Stimulated activated CD8-positive, alpha-beta memory T cell treated with anti-CD3 and anti-CD28 coated beads, Interleukin-7, amount 100 ng/mL, for 48 hours (primary cell): ENCODE measurements around the gene GTF2IRD1.
"Not testable (repeated sequence)": the region's sequence is repeated elsewhere in the genome, so short reads cannot be mapped to it uniquely, and the experiment has no call there.

Source experiments
- DNase-seq, 2 donors: peaks; one replicate each; pipeline ENCODE4 v3.0.0-alpha.2; 2020; ENCODE audit warnings: low read depth in 1 of 2; ENCODE audit errors: extremely low read depth in 1 of 2

Gene GTF2IRD1

DNA sequence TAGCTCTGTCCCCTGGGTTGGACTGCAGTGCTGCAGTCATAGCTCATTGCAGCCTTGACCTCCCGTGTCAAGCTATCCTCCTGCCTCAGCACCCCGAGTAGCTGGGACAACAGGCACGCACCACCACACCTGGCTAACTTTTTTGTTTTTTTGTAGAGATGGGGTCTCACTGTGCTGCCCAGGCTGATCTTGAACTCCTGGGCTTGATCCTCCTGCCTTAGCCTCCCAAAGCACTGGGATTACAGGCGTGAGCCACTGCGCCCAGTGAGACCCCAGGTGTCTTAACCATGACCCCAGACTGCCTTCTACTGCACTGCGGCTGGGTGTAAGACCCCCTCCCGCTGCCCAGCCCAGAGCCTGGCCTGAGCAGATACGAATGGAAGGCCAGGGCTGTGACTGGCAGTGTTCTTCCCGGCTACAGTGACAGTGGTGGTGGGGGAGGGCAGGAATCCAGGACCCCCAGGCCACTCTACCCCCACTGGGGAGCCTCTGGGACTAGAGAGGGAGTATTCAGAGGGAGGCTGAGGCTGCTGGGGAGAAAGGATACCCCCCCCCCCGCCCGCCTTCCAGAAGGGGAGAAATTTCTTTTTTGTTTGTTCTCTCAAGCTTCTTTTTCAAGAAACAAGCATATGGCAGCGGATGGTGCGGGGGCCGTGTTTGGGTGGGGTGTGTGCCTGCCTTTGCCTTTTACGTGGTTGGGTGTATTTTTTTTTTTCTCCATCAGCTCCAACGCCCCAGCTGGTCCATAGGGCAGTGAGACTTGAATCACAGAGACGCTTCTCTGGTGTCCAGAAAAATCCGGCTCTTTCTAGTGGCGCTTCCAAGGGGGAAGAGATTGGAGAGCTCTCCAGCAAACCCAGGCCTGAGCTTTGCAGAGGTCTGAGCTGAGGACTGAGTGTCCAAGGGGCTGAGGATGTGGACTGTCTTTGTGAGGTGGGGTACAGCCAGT is 36.6 kb downstream of the GTF2IRD1 start:
- no peak for DNase-seq

DNA sequence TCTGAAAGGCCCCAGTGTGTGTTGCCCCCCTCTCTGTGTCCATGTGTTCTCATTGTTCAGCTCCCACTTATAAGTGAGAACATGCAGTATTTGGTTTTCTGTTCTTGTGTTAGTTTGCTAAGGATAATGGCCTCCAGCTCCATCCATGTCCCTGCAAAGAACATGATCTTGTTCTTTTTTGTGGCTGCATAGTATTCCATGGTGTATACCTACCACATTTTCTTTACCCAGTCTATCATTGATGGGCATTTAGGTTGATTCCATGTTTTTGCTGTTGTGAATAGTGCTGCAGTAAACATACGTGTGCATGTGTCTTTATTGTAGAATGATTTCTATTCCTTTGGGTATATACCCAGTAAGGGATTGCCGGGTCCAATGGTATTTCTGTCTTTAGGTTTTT is 37.8 kb downstream of the GTF2IRD1 start:
- not testable (repeated sequence) for DNase-seq

DNA sequence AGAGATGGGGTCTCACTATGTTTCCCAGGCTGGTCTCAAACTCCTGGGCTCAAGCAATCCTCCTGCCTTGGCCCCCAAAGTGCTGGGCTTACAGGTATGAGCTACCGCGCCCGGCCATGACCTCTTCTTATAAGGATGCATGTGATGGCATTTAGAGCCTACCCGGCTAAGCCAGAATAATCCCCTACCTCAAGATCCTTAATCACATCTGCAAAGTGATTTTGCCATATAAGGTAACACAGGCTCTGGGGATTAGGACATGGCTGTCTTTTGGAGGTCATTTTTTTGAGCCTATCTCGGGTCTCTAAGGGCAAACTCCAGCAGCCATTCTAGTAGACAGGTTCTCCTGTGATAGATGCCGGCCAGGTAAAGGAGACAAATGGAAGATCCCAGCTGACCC is 39.6 kb downstream of the GTF2IRD1 start:
- DNase-seq = no peak

DNA sequence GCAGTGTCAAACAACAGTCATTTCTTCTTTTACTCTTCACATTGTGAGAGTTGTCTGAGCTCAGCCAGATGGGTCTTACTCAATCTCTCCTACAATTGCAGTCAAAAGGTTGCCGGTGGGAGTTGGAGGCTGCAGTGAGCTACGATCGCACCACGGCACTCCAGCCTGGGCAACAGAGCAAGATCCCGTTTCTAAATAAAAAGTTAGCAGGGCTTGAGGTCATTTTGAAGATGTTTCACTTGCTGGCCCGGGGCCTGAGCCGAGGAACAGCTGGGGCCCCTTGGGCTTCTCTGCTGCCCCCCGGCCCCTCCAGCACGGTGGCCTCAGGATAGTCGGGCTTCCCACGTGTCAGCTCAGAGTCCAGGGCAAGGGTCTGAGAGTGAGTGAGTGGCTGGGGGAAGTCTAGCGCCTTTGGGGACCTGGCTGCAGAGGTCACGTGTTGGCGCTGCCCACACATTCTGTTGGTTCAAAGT is 40.4 kb downstream of the GTF2IRD1 start:
- DNase-seq = no peak

DNA sequence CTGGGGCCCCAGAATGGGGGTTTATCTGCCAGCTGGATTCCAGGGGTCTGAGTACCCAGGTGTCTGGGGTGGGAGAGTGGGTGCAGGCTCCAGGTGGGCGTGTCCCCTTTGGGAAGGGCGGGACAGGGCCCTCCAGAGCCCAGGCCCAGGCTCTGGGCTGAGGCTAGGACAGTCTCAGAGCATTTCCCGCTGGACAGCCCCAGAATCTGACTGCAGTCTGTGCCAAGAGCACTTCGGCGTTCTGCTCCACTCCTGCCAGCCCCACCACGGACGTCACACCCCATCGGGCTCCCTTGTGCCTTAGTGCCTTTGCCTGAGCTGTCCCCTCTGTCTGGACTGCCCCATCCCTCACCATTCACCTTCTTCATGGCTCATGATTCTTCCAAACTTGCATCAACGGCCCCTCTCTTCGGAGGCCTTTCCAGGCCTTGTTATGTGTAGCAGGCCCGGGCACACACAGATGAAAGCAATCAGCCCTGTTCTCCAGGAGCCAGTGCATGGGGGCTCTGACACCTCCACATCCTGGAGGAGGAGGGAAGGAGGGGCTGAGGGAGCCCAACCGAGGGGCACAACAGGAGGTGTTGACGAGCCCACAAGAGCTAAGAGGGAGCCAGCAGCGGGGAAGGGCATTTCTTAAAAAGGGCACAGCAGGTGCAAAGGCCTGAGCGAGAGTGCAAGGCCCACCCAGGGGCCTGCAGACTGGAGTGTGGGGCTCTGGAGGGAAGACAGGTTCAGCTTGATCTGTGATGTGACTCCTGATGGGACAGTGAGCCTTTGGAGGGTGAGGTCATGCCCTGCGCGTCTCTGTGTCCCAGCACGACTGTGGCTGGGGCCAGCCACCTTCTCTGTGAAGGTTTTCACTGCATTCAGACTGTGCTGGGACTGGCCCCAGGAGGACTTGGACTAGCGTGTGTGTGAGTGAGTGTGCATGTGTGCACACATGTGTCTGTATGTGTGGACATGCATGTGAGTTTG is 41.7 kb downstream of the GTF2IRD1 start:
- DNase-seq = no peak

DNA sequence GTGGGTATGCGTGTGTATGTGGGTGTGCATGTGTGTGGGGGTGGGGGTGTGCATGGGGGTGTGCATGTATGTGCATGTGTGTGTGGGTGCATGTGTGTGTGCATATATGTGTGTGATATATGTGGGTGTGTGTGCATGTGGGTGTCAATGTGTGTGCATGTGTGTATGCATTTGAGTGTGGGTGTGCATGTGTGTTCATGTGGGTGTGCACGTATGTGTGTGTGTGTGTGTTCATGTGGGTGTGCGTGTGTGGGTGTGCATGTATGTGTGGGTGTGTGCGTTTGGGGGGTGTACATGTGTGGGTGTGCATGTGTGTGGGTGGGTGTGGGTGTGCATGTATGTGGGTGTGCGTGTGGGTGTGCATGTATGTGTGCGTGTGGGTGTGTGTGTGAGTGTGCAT is 42.6 kb downstream of the GTF2IRD1 start:
- DNase-seq = no peak

DNA sequence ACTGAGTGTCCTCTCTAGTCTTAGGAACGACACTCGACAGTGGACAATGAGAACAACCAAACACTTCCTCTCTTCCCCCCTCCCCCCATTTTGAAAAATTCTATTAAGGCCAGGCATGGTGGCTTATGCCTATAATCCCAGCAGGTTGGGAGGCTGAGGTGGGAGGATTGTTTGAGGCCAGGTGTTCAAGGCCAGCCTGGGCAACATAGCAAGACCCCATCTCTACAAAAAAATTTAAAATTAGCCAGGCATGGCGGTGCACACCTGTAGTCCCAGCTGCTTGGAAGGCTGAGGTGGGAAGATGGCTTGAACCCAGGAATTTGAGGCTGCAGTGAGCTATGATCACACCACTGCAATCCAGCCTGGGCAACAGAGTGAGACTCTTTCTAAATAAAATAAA is 43.1 kb downstream of the GTF2IRD1 start:
- not testable (repeated sequence) for DNase-seq

DNA sequence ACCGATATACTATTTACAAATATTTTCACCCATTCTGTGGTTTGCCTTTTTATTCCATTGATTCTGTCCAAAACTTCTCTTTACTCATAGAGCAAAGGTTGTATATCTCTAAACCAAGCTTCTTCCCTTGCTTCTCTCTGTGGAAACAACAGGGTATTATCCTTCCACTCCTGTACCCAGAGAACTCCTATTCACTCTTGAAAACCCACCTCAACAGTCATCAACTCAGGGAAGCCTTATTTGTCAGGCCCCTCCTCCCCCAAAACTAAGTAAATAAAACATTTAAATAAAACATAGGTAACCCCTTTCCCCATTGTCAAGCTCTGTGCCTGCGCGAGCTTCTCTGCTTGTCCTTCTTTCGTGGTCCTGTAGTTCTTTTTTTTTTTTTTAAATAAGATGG is 44.6 kb downstream of the GTF2IRD1 start:
- DNase-seq = no peak

DNA sequence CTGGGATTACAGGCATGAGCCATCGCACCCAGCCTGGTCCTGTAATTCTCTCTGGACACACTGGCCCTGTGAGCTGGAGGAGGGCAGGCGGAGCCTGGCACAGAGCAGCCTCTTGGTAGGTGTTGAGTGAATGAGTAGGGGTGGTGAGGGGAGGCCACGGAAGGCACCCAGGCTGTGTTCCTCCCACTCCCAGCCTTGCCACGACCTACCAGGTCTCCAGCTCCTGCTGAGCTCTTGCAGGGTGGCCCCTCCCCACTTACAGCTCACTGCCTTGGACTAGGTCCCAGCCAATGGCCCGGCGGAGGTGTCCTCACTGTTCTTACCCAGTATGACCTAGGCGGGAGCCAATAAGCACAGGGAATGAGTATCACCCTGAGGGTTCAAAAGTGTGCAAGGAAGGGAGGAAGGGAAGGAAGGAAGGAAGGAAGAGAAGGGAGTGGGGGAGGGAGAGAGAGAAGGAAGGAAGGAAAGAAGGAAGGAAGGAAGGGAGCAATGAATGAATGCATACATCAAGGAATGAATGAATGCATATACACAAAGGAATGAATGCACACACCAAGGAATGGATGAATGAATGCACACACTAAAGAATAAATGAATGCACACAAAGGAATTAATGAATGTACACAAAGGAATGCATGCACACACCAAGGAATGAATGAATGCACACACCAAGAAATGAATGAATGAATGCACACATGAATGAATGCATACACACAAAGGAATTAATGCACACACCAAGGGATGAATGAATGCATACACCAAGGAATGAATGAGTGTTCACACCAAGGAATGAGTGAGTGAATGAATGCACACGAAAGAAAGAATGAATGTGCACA is 45.5 kb downstream of the GTF2IRD1 start:
- DNase-seq = no peak

DNA sequence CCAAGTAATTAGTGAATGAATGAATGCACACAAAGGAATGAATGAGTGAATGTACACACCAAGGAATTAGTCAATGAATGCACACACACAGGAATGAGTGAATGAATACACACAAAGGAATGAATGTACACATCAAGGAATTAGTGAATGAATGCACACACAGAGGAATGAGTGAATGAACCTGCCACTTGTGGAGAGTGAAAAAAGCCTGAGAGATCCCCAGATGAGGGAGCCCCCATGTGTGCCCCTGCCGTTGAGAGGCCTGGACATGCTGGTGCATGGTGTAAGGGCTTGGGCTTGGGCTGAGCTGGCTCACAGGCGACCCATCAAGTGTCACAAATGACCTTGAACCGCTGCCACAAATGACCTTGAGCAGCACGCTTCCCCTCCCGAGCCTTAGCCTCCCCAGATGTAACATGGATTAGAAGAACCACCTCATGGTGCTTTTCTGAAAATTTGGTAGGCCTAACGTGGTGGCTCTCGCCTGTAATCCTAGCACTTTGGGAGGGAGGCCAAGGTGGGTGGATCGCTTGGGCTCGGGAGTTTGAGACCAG is 46.2 kb downstream of the GTF2IRD1 start:
- DNase-seq = no peak

DNA sequence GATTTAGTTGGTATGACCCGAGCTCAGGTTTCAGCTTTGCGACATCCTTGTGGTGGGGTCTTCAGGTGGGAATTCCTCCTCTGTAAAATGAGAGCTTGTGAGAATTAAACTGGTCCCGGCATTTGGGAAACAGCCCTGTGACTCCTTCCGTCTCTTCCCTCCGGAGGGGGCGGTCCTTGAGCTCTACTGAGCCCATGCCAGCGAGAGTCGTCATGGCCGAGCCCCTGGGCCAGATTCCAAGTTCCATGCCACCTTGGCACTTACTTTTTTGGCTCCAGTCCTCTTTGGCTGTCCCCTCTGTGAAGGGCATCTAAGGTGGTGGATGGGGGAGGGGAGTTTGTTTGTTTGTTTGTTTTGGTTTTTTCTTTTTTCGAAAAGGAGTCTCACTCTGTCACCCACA is 47.6 kb downstream of the GTF2IRD1 start:
- no peak for DNase-seq

DNA sequence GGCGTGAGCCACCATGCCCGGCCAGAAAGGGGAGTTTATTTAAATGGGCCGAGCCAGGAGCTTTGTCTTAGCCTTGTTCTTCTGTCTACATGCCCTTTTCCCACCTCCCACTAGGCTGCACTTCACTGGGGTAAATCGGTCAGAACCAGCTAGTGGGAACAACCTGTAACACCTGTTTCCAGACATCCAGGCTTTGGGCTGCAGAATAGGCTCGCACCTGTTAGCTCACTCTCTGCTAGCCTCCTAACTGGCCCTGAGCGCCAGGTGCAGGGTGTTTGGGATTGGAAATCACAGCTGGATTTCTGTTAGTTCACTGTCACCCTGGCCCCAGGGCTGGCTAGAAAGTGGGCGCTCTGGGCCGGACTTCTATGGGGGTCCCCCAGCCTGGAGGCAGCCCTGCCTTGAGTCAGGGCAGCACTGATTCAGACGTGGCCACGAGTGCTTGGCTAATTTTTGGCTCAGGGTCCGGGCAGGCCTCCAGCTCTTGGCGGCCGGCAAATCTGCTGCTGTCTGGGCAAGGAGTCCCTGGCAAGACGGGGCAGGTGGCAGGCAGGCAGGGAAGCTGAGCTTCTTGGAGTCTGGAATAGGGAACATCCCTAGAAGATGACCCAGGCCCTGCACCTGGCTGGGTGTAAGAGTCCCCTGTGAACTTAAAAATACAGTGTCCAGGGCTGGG is 48.6 kb downstream of the GTF2IRD1 start:
- no peak for DNase-seq

DNA sequence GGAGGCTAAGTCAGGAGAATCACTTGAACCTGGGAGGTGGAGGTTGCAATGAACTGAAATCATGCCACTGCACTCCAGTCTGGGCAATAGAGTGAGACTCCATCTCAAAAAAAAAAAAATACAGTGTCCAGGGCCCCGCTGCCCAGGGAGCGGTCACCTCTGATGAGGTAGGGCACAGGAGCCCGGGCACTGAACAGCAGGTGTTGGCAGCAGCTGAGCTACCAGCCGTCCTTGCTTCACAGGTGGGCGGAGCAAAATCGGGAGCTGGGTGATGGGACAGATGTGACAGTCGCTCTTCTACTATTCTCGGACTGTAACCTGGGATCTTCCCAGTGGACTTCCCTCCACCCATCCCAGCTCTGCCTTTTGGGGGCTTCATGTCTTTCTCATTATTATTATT is 49.4 kb downstream of the GTF2IRD1 start:
- no peak for DNase-seq

DNA sequence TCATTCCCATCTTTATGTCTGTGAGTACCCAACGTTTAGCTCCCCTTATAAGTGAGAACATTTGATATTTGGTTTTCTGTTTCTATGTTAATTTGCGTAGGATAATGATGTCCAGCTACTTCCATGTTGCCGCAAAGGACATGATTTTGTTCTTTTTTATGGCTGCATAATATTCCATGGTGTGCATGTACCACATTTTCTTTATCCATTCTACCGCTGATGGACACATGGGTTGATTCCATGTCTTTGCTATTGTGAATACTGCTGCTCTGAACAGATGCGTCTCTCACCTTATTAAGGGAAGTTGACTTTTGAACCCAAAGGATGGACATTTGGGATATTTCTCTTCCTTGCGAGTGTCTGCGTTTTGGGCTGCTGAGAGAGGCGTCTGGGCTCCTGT is 50.2 kb downstream of the GTF2IRD1 start:
- DNase-seq = no peak

DNA sequence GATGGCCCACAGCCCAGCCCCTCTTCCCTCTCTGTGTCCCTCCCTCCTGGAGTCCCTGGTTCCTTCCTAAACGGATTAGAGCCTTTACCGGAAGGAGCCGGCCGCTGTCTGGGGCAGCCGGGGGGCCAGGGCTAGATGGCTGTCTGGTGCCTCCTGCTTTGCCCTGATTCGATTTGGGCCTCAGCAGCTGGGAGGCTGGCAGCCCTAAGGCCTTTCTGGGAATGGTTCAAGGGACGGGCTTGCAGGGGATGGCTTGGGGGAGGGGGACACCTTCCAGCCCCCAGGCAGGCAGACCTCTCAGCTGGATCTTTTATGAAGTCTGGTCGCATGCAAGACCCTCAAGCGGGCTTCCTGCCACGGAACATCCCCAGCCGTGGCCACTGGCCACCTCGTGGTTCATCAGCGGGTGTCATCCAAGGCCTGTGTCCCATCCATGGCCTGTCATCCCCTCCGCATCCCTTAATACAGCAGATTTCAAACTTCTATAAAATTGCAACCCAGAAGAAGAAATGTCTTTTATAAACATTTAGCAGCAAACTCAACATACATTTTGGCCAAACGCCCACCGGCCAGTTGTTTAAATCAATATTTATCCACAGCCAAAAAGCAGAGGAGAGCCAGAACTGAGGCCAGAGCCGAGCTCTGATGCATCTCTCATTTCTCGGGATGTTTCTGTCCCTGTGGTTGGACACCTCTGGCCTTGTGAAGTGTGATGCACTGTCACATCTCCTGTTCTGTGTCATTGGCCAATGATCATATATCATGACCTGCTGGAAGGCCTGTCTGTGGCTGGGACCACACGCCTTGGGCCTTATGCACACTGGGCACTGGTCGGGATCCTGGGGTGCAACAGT is 52.0 kb downstream of the GTF2IRD1 start:
- no peak for DNase-seq

DNA sequence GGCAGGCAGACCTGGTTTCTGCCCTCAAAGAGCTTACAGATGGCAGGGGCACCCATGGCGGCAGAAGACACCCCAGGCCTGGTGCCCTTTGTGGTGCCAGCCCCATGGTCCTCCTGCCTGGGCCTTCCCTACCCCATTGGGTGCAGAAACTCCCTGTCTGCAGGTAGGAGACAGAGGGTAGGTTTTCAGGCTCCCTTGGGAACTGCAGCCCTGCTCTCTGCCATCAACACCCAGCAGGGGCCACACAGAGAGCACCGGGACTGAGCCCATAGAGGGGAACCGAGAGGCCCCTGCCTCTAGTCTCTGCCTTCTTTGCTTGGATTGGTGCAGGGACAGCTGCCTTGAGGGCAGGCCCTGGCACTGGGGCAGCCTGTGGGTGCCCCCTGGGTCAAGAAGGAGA is 52.6 kb downstream of the GTF2IRD1 start:
- no peak for DNase-seq

DNA sequence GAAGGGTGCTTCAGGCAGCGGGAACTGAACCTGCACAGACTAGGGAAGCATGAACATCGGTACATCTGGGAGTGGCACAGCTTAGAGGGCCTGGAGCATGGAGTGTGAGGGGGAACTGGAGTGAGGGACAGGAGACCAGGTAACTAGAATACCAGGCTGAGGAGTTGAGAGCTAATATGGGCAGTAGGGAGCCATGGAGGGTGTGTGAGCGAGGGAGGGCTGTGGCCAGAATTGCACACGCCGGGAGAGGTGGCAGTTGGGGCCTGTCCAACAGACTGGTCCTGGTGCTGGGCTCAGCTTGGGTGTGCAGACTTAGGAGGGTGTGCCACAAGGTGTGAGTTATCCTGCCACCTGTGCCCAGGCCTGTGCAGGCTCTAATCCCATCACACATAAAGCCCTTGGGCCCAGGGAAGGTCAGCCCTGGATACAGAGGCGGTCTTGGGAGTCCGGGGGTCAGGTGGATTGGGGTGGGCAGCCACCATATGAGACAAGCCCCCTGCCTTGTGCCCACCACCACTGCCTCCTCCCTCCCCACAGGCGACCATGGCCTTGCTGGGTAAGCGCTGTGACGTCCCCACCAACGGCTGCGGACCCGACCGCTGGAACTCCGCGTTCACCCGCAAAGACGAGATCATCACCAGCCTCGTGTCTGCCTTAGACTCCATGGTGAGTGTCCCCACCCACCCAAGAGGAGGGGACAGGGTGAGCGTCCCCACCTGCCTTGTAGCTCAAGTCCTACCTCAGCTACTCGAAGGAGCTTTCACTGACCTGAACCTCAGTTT is 54.0 kb downstream of the GTF2IRD1 start:
- DNase-seq = no peak

DNA sequence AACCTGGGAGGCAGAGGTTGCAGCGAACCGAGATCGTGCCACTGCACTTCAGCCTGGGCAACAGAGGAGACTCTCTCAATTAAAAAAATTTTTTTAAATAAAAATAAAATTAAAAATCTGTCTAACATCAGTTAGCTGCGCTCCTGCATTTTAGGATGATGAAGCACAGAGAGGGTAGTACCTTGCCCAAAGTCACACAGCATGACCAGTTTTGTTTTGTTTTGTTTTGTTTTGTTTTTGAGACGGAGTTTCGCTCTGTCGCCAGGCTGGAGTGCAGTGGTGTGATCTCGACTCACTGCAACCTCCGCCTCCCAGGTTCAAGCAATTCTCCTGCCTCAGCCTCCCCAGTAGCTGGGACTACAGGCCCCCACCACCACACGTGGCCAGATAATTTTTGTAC is 55.7 kb downstream of the GTF2IRD1 start:
- not testable (repeated sequence) for DNase-seq
